ENCODE data around the gene ELF5. TPM values are rescaled to one million over a fixed set of nuclear protein-coding genes. Genes with fewer than 3 reads are reported as not detected.
A peak's percentile ranks its signal among the peaks of the same experiment; 100 is the strongest.

ELF5 gene
- total and polyA plus RNA-seq, 2 of the 13 experiments (the other 11 are each of a cell fraction or from before 2014, with no cell fraction given): 0.51 to 2.6 TPM

GRCh38 chr11:34490304-34490703, 23.3 kb downstream of the ELF5 start:
- 25% methylated on average over 1 of the region's 2 CpGs for WGBS (ENCODE audit: low lambda C conversion rate)
- Histone ChIP-seq H3K9me3 (ENCODE audit: low read length) (no peaks in the 10 kb centered on the region), H3K4me1 (ENCODE audit: insufficient read depth, low read length) (peaks cover 21% of the 10 kb centered on the region), H3K4me2 (ENCODE audit: low read depth, low read length) (no peak overlapping the region), H3K27me3 (ENCODE audit: control insufficient read depth in 1 of 2, insufficient read depth in 2 of 2, low read length in 2 of 2) (no peaks in the 10 kb centered on the region; a peak in 1 of 5 replicates), H3K27ac (ENCODE audit: extremely low read length, insufficient read depth, low read length) (no peak overlapping the region), H3K9ac (ENCODE audit: insufficient read depth, low read depth, low read length) (no peak overlapping the region), H3K36me3 (replicated peaks in 1 of 2; ENCODE audit: control insufficient read depth in 1 of 2, insufficient read depth in 2 of 2, low read length in 2 of 2) (no peaks in the 10 kb centered on the region), H2AFZ (ENCODE audit: low read length) (no peak overlapping the region), H4K20me1 (ENCODE audit: insufficient read depth, low read length) (no peaks in the 10 kb centered on the region), H3K4me3 (replicated peaks in 1 of 3; ENCODE audit: insufficient read depth in 1 of 3, low read depth in 2 of 3, low read length in 3 of 3) (no peak overlapping the region), H3K79me2 (ENCODE audit: insufficient read depth, low read length) (no peaks in the 10 kb centered on the region)
- ATAC-seq (no peak), DNase-seq (ENCODE audit: low spot score) (no peak), FAIRE-seq (no peak)
- TF ChIP-seq ZKSCAN1 (IDR thresholded peaks at IDR 0.05; ENCODE audit: low read length) (0 out of 2 replicates have a peak, but pooled peaks have one; percentile 18), SKI (IDR thresholded peaks at IDR 0.05; ENCODE audit: partially characterized antibody) (no peak), ZNF160 (CRISPR knock-in tag; IDR thresholded peaks at IDR 0.05) (no peak), BHLHE40 (IDR thresholded peaks at IDR 0.05; ENCODE audit: low read length) (no peak), ZNF232 (CRISPR knock-in tag; IDR thresholded peaks at IDR 0.05; ENCODE audit: borderline replicate concordance) (no peak), SSRP1 (CRISPR knock-in tag; IDR thresholded peaks at IDR 0.05) (no peak), PLSCR1 (CRISPR knock-in tag; IDR thresholded peaks at IDR 0.05; ENCODE audit: borderline replicate concordance) (no peak), SRSF9 (IDR thresholded peaks at IDR 0.05; ENCODE audit: borderline replicate concordance, insufficient read depth, low read depth, low read length, poor library complexity, severe bottlenecking) (no peak)
- POLR2A ChIA-PET: no interaction called here
- in situ Hi-C loops (cut with HindIII; ENCODE audit: extremely low pct_ligation_motif_present, low pct_unique_long_range_greater_than_20kb) (loop anchor here (5.0 to 25.0 kb wide), 4 partner anchors 128 to 636 kb away; no protein-coding TSS in a partner anchor), intact Hi-C loops (cut with micrococcal nuclease; ENCODE audit: unreplicated experiment) (no loop called here)
- CTCF ChIA-PET (ENCODE audit: low intra/inter-chr PET ratio, low total read pairs): no interaction called here
- no TSS peak for BruUV-seq (replicated peaks)

Data from HepG2 (cell line).